DMS53 treated with DMSO at 0.1 percent for 48 hours (cell line): ENCODE data around the gene NLGN1.
"Not testable (repeated sequence)": the region's sequence is repeated elsewhere in the genome, so short reads cannot be mapped to it uniquely, and the experiment has no call there.

ENCODE experiments used
- DNase-seq: peaks from one replicate; lab custom pipeline; 2025; ENCODE audit not compliant: unreplicated experiment; lab: John Stamatoyannopoulos, UW

Gene NLGN1

GRCh38 chr3:173553635-173554280, 156.2 kb downstream of the NLGN1 start:
- DNase-seq, result peak; percentile 1

- no peak for DNase-seq
Observed at GRCh38 chr3:173556546-173556945, 159.0 kb downstream of the NLGN1 start.

- DNase-seq, result no peak
Observed at GRCh38 chr3:173567997-173568396, 170.5 kb downstream of the NLGN1 start.

- no peak for DNase-seq
Observed at GRCh38 chr3:173568623-173569022, 171.1 kb downstream of the NLGN1 start.

GRCh38 chr3:173583496-173583895, 186.0 kb downstream of the NLGN1 start:
- DNase-seq, result no peak

- peak; percentile 46 for DNase-seq
Observed at GRCh38 chr3:173584093-173584837, 186.7 kb downstream of the NLGN1 start.

- DNase-seq, result no peak
Observed at GRCh38 chr3:173584838-173585831, 187.6 kb downstream of the NLGN1 start.

- DNase-seq, result no peak
Observed at GRCh38 chr3:173586166-173586565, 188.6 kb downstream of the NLGN1 start.

GRCh38 chr3:173587055-173587454, 189.5 kb downstream of the NLGN1 start:
- no peak for DNase-seq

- DNase-seq, result no peak
Observed at GRCh38 chr3:173588556-173588955, 191.0 kb downstream of the NLGN1 start.

GRCh38 chr3:173589116-173589515, 191.6 kb downstream of the NLGN1 start:
- no peak for DNase-seq

GRCh38 chr3:173591401-173591800, 193.9 kb downstream of the NLGN1 start:
- DNase-seq, result no peak

GRCh38 chr3:173594881-173595280, 197.3 kb downstream of the NLGN1 start:
- DNase-seq, result not testable (repeated sequence)

GRCh38 chr3:173599673-173600072, 202.1 kb downstream of the NLGN1 start:
- no peak for DNase-seq

- no peak for DNase-seq
Observed at GRCh38 chr3:173614522-173614921, 217.0 kb downstream of the NLGN1 start.

GRCh38 chr3:173615661-173616060, 218.1 kb downstream of the NLGN1 start:
- DNase-seq, result no peak

- DNase-seq, result no peak
Observed at GRCh38 chr3:173617490-173617889, 219.9 kb downstream of the NLGN1 start.

- DNase-seq, result no peak
Observed at GRCh38 chr3:173618148-173618547, 220.6 kb downstream of the NLGN1 start.

GRCh38 chr3:173618703-173619102, 221.2 kb downstream of the NLGN1 start:
- no peak for DNase-seq

- DNase-seq, result no peak
Observed at GRCh38 chr3:173622166-173622565, 224.6 kb downstream of the NLGN1 start.

- DNase-seq, result no peak
Observed at GRCh38 chr3:173624086-173624485, 226.5 kb downstream of the NLGN1 start.
